ENCODE data around the gene OGFOD3.
"Not testable (repeated sequence)": the region's sequence is repeated elsewhere in the genome, so short reads cannot be mapped to it uniquely, and the experiment has no call there.

The OGFOD3 gene

DNA sequence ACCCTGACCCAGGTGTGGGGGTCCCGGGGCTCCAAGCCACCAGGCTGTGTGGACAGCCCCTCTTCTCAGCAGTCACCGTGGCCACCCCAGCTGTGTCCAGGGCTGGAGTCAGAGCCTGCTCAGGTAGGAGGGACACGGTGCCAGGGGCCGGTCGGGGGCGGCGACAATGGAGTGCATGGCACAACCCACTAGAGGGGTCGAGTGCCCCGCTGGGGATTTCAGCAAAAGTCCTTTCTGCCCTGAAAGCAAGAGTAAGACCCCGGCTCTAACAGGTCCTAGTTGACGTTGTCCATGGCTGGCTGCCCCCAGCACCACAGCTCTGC lies 35.5 kb downstream of the OGFOD3 start:
- no peak overlapping the region for H3K4me3 ChIP-seq (replicated peaks; ENCODE audit: low read depth, low read length)
- TF ChIP-seq, protein P1, sequence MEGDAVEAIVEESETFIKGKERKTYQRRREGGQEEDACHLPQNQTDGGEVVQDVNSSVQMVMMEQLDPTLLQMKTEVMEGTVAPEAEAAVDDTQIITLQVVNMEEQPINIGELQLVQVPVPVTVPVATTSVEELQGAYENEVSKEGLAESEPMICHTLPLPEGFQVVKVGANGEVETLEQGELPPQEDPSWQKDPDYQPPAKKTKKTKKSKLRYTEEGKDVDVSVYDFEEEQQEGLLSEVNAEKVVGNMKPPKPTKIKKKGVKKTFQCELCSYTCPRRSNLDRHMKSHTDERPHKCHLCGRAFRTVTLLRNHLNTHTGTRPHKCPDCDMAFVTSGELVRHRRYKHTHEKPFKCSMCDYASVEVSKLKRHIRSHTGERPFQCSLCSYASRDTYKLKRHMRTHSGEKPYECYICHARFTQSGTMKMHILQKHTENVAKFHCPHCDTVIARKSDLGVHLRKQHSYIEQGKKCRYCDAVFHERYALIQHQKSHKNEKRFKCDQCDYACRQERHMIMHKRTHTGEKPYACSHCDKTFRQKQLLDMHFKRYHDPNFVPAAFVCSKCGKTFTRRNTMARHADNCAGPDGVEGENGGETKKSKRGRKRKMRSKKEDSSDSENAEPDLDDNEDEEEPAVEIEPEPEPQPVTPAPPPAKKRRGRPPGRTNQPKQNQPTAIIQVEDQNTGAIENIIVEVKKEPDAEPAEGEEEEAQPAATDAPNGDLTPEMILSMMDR (IDR thresholded peaks at IDR 0.05; ENCODE audit: low read length, missing control alignments), result no peak
- no peak for DNase-seq (ENCODE audit: low read depth)

DNA sequence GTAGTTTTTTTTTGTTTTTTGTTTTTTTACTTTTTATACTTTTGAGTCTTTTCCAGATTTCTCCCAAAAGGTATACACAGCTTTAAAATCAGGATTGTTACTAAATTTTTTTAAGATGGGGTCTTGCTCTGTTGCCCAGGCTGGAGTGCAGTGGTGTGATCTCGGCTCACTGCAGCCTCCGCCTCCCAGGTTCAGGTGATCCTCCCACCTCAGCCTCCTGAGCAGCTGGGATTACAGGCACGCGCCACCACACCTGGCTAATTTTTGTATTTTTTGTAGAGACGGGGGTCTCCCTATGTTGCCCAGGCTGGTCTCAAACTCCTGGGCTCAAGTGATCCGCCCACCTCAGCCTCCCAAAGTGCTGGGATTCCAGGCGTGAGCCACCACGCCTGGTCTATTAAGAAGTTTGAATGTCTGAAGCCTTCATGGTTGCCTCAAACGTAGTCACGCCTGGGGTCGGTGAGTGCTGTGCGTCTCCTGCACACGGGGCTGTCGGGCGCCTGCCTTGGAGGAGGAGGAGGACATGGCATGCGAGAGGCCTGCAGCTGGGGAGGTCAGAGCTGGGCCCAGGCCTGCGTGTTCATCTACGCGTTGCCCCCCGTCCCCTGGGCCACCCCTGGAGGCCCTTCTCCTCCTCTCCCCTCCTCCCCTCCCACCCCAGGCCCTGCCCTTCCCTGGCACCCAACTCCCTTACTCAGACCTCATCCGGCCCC lies 36.0 kb downstream of the OGFOD3 start:
- H3K4me3 ChIP-seq (replicated peaks; ENCODE audit: low read depth, low read length); DNase-seq (ENCODE audit: low read depth): not testable (repeated sequence)

DNA sequence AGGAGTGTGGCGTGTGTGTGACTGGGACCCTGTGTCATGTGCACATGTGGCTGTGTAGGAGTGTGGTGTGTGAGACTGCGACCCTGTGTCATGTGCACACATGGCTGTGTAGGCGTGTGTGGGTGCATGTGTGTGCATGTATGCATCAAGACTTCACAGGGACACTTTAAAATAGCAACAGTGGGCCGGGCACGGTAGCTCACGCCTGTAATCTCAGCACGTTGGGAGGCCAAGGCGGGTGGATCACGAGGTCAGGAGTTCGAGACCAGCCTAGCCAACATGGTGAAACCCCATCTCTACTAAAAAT lies 36.7 kb downstream of the OGFOD3 start:
- H3K4me3 ChIP-seq (replicated peaks; ENCODE audit: low read depth, low read length); DNase-seq (ENCODE audit: low read depth): not testable (repeated sequence)

DNA sequence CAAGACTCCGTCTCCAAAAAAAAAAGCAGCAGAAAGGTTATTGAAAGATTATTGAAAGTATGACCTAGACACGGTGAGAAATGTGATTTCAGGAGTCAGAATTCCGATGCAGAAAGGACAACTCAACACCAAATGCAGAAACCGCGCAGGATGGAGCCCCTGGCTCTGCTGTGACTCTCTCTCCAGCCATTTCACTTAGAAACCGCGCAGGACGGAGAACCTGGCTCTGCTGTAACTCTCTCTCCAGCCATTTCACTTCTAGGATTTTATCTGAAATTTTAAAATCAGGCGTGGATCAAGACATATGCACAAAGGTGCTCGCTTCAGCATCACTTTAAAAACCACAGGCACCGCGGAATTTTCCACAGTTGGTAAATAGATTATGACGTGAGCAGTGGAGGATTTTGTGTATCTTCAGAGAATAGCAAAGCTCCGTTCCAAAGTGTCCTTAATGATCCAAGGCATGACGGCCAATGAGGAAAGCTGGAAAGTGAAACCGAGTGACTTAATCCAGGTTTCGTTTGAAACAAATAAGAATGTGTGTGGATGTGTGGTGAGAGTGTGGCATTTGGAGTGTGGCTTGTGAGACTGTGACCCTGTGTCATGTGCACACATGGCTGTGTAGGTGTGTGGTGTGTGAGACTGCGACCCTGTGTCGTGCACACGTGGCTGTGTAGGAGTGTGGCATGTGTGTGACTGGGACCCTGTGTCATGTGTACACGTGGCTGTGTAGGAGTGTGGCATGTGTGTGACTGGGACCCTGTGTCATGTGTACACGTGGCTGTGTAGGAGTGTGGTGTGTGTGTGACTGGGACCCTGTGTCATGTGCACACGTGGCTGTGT lies 37.3 kb downstream of the OGFOD3 start:
- no peak overlapping the region for H3K4me3 ChIP-seq (replicated peaks; ENCODE audit: low read depth, low read length)
- peak; percentile 10 for DNase-seq (ENCODE audit: low read depth)
- TF ChIP-seq, protein P1 (IDR thresholded peaks at IDR 0.05; ENCODE audit: low read length, missing control alignments), result no peak

DNA sequence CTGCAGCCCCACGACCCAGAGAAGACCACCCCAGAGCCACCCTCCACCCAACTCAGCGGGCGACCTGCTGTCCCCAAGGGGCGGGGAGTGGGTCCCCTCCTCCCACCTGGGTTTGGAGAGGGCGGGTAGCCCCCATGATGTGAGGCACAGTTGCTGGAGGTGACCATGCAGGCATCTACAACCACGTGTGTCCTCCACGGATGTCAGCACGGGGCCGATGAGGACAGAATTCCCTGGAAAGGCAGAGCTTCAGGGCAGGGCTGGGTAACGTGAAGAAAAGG lies 39.7 kb downstream of the OGFOD3 start:
- TF ChIP-seq, protein P1 (IDR thresholded peaks at IDR 0.05; ENCODE audit: low read length, missing control alignments), result no peak
- H3K4me3 ChIP-seq (replicated peaks; ENCODE audit: low read depth, low read length), result no peak overlapping the region
- DNase-seq (ENCODE audit: low read depth), result no peak

DNA sequence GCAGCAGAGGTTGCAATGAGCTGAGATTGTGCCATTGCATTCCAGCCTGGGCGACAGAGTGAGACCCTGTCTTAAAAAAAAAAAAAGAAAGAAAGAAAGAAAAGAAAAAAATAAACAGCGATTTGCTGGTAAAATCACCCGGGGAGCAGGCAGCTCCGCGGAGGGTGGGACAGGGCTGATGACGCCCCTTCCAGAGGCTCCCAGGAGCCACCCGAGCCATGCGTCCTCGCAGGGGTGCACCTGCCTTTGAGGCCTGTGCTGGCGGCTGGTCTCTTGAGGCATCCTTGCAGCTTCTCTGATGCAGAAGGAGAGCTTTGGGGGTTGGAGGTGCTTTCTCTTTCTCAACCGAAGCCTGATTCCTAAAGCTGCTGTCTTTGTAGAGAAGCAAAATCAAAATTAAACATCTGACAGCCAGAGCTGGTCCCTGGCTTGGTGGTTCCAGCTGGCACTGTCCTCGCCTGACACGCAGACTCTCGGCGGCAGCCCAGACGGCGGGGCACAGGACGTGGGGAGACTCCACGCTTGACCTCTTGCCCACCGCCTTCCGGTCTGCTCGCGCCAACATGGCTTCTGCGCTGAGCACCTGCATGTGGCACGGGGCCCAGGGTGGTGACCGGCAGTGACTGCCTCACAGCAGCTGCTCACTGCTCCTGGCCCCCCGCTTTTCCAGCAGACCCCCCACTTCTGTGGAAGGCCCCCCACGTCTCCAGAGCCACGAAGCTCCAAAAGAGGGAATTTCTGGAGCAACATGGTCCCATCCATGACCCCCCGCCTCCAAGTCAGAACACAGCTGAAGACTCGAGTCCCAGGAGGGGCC lies 40.3 kb downstream of the OGFOD3 start:
- DNase-seq (ENCODE audit: low read depth), result no peak

DNA sequence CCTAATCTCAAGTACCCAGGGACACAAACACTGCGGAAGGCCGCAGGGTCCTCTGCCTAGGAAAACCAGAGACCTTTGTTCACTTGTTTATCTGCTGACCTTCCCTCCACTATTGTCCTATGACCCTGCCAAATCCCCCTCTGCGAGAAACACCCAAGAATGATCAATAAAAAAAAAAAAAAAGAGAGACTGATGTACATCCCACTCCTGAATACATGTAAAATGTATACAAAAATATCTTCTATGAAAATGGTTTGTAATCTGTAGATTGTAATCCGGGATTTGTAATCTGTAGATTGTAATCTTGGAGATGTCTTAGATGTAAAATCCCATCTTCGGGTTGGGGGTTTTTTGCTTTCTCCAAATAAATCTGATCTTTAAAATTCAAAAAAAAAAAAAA lies 41.1 kb downstream of the OGFOD3 start:
- not testable (repeated sequence) for DNase-seq (ENCODE audit: low read depth); H3K4me3 ChIP-seq (replicated peaks; ENCODE audit: low read depth, low read length)

More for the DNA sequence above, 40.3 kb downstream of the OGFOD3 start:
- H3K4me3 ChIP-seq (replicated peaks; ENCODE audit: low read depth, low read length), result no peak overlapping the region
- TF ChIP-seq, protein P1 (IDR thresholded peaks at IDR 0.05; ENCODE audit: low read length, missing control alignments), result no peak

DNA sequence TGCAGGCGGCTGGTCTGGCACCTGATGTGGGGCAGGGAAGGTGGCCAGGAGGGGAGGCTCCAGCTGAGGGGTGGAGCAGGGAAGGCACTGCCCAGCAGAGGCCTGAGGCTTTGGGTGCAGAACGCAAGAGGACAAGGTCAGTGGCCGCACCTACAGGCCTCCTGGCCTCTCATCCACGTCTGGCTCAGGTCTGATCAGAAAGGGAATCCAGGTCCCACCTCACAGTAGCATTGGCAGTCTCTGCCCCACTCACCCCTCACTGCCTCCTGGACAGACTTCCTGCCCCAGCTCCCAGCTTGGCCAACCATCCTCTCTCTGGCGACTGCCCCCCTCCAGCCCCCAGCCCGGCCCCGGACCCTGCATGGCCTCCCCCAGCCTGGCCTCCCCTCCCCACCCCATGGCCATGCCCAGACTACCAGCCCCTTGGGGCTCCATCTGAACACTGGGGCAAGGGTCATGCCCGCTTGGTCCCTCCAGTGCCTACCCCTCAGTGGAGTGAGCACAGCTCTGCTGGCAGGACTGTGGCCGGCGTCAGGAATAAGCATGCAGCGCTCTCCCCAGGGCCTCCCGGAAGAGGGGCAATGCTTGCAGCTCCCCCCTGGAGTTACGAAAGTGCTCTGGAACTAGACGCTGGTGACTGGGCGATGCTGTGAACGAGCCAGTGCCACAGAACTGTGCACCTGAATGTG lies 42.2 kb downstream of the OGFOD3 start:
- DNase-seq (ENCODE audit: low read depth), result no peak
- no peak overlapping the region for H3K4me3 ChIP-seq (replicated peaks; ENCODE audit: low read depth, low read length)
- TF ChIP-seq, protein P1 (IDR thresholded peaks at IDR 0.05; ENCODE audit: low read length, missing control alignments), result no peak
